Mammary epithelial cell (primary cell): ENCODE data around the gene LIMS4.
"Not testable (repeated sequence)": the region's sequence is repeated elsewhere in the genome, so short reads cannot be mapped to it uniquely, and the experiment has no call there.

Experiments used
- CTCF ChIP-seq, 2 donors: IDR thresholded peaks in 1 of 2; conservative IDR thresholded peaks in 1 of 2; 2 replicates each; pipeline ENCODE4 v1.5.1; 2011 to 2012; ENCODE audit warnings: inconsistent platforms in 2 of 2, low read length in 2 of 2, mild to moderate bottlenecking in 2 of 2, control low read depth in 1 of 2, low read depth in 1 of 2; ENCODE audit not compliant: insufficient read depth in 1 of 2; ENCODE audit errors: extremely low read depth in 1 of 2
- EZH2 ChIP-seq: IDR thresholded peaks from 2 replicates; pipeline ENCODE4 v1.6.1; 2012; ENCODE audit warnings: low read length, inconsistent platforms, borderline replicate concordance

- TF ChIP-seq CTCF (conservative IDR thresholded peaks at IDR 0.05 in 1 of 2, IDR thresholded peaks at IDR 0.05 in 1 of 2; ENCODE audit: extremely low read depth in 1 of 2, insufficient read depth in 1 of 2, low read depth in 1 of 2, low read length in 2 of 2); EZH2: not testable (repeated sequence)
Observed at GRCh38 chr2:110496027-110496426, 23.4 kb upstream of the LIMS4 start.
